Endothelial cell of umbilical vein (primary cell): ENCODE data around the gene TBC1D14. TPM values are rescaled to one million over a fixed set of nuclear protein-coding genes. Genes with fewer than 3 reads are reported as not detected.

Experiments used
- BruUV-seq: library from RNA; stranded (reverse); fragments of 400-500 nt; replicated peaks from 2 replicates; lab custom pipeline; 2021; lab: Mats Ljungman, UMichigan
- CTCF ChIA-PET: fragments of 300-600, 350-600 bp; sonication (Branson Sonifier 250); formaldehyde crosslinking; loops from one replicate; lab custom pipeline; 2021; ENCODE audit warnings: antibody characterized with exemption, inconsistent platforms; lab: Charles Lee
- POLR2A ChIA-PET: fragments of 300-600, 350-600 bp; sonication (Branson Sonifier 250); formaldehyde crosslinking; loops from one replicate; lab custom pipeline; 2021; ENCODE audit warnings: antibody characterized with exemption, inconsistent platforms; lab: Charles Lee
- DNase-seq: peaks from one replicate; pipeline ENCODE4 v3.0.0-alpha.2; 2011; ENCODE audit warnings: low read depth, low spot score
- FAIRE-seq: peaks from 2 replicates; lab custom pipeline; 2011; peaks lifted over from hg19 to GRCh38; lab: Jason Lieb, UNC
- H2AFZ ChIP-seq: 2 replicates; pipeline ENCODE4 v1.6.0; 2012; ENCODE audit warnings: low read depth, low read length, control low read depth, inconsistent platforms
- H3K27ac ChIP-seq: 2 replicates; pipeline ENCODE4 v1.5.1; 2011; ENCODE audit warnings: low read depth, mild to moderate bottlenecking, control low read depth, low read length, moderate library complexity; ENCODE audit not compliant: insufficient read depth
- H3K27me3 ChIP-seq, 2 experiments: 2 replicates each; pipeline versions ENCODE4 v1.6.0 to v1.6.1; 2011; ENCODE audit warnings: low read length in 2 of 2, mixed read lengths in 1 of 2; ENCODE audit not compliant: control insufficient read depth in 2 of 2, insufficient read depth in 2 of 2
- H3K36me3 ChIP-seq, 2 experiments: 2 replicates in 1 of 2; 3 replicates in 1 of 2; pipeline ENCODE4 v1.5.1; 2011; ENCODE audit warnings: low read length in 2 of 2, mild to moderate bottlenecking in 1 of 2, moderate library complexity in 1 of 2; ENCODE audit not compliant: control insufficient read depth in 2 of 2, insufficient read depth in 2 of 2; ENCODE audit errors: extremely low read depth in 1 of 2
- H3K4me1 ChIP-seq: 3 replicates; pipeline ENCODE4 v1.5.1; 2011; ENCODE audit warnings: mild to moderate bottlenecking, low read length; ENCODE audit not compliant: control insufficient read depth, insufficient read depth; ENCODE audit errors: extremely low read depth
- H3K4me2 ChIP-seq: 2 replicates; pipeline ENCODE4 v1.6.1; 2011; ENCODE audit warnings: low read length, control low read depth, mixed read lengths; ENCODE audit not compliant: insufficient read depth
- H3K4me3 ChIP-seq, 3 experiments: fragments of 200-600 bp in 1 of 3; sonication (generic), shearing (Covaris generic) in 1 of 3; replicated peaks in 1 of 3; 2 replicates each; pipeline ENCODE4 v1.5.1; 2011 to 2016; ENCODE audit warnings: control low read depth in 3 of 3, low read length in 3 of 3, mild to moderate bottlenecking in 2 of 3, inconsistent platforms in 1 of 3, low read depth in 1 of 3, moderate library complexity in 1 of 3; ENCODE audit not compliant: insufficient read depth in 1 of 3
- H3K79me2 ChIP-seq: 2 replicates; pipeline ENCODE4 v1.6.0; 2012; ENCODE audit warnings: low read length, inconsistent platforms; ENCODE audit not compliant: control insufficient read depth, insufficient read depth
- H3K9ac ChIP-seq: replicated peaks from 2 replicates; pipeline ENCODE3; 2011; ENCODE audit warnings: low read length, control low read depth; ENCODE audit not compliant: insufficient read depth; ENCODE audit errors: extremely low read depth
- H3K9me1 ChIP-seq: replicated peaks from 3 replicates; pipeline ENCODE4 v1.6.0; 2011; ENCODE audit warnings: mild to moderate bottlenecking, low read length; ENCODE audit not compliant: control insufficient read depth, insufficient read depth; ENCODE audit errors: extremely low read depth
- H3K9me3 ChIP-seq: replicated peaks from 2 replicates; pipeline ENCODE4 v1.5.1; 2012; ENCODE audit warnings: low read length, inconsistent platforms; ENCODE audit not compliant: control insufficient read depth, insufficient read depth
- H4K20me1 ChIP-seq: replicated peaks from 2 replicates; pipeline ENCODE3; 2011; ENCODE audit warnings: mild to moderate bottlenecking, low read length; ENCODE audit not compliant: control insufficient read depth, insufficient read depth; ENCODE audit errors: extremely low read depth
- CTCF ChIP-seq, 2 donors: IDR thresholded peaks; 1 replicate in 1 of 2; 2 replicates in 1 of 2; pipeline ENCODE4 v1.5.1; 2011; ENCODE audit warnings: low read length in 2 of 2, mild to moderate bottlenecking in 2 of 2, moderate library complexity in 2 of 2, control low read depth in 1 of 2, inconsistent platforms in 1 of 2, low read depth in 1 of 2; ENCODE audit not compliant: insufficient read depth in 1 of 2; ENCODE audit errors: extremely low read depth in 1 of 2
- EZH2 ChIP-seq: IDR thresholded peaks from 2 replicates; pipeline ENCODE4 v1.6.1; 2012; ENCODE audit warnings: borderline replicate concordance, low read depth, mild to moderate bottlenecking, moderate library complexity, low read length, inconsistent platforms; ENCODE audit not compliant: severe bottlenecking
- FOS ChIP-seq: IDR thresholded peaks from 2 replicates; pipeline ENCODE4 v1.6.1; 2011; ENCODE audit warnings: mild to moderate bottlenecking, low read length, moderate library complexity, borderline replicate concordance; ENCODE audit not compliant: insufficient read depth
- GATA2 ChIP-seq: IDR thresholded peaks from 2 replicates; pipeline ENCODE4 v1.7.0; 2011; ENCODE audit warnings: low read depth, mild to moderate bottlenecking, moderate library complexity, mixed read lengths, low read length; ENCODE audit not compliant: insufficient read length, insufficient read depth
- JUN ChIP-seq: IDR thresholded peaks from 2 replicates; pipeline ENCODE4 v1.6.1; 2011; ENCODE audit warnings: borderline replicate concordance, low read depth; ENCODE audit not compliant: insufficient read length, insufficient read depth
- MAX ChIP-seq: IDR thresholded peaks from 2 replicates; pipeline ENCODE4 v1.6.1; 2011; ENCODE audit not compliant: insufficient read depth, insufficient read length
- MYC ChIP-seq: IDR thresholded peaks from one replicate; pipeline ENCODE4 v1.6.1; 2011; ENCODE audit warnings: mild to moderate bottlenecking, low read depth, low read length
- POLR2A ChIP-seq: IDR thresholded peaks from 2 replicates; pipeline ENCODE4 v1.6.1; 2012; ENCODE audit warnings: low read depth, mild to moderate bottlenecking, control low read depth, low read length
- POLR2AphosphoS5 ChIP-seq: IDR thresholded peaks from 2 replicates; pipeline ENCODE4 v1.6.1; 2012; ENCODE audit warnings: low read depth, mild to moderate bottlenecking, control low read depth, low read length, moderate library complexity; ENCODE audit not compliant: insufficient read depth
- dilution Hi-C: fragments of 300-500 bp; cut with MboI; formaldehyde crosslinking; loops from one replicate; pipeline ENCODE4 v1.15.0; 2019; ENCODE audit warnings: low sequenced_read_pairs; ENCODE audit not compliant: extremely low pct_ligation_motif_present
- intact Hi-C: fragments of 100-400 bp; cut with micrococcal nuclease; formaldehyde crosslinking; loops from one replicate; pipeline ENCODE4 v1.10.0; 2022
- polyA plus RNA-seq, 4 experiments: library from polyadenylated mRNA; depleted of rRNA in 3 of 4; stranded (reverse) in 3 of 4; unstranded in 1 of 4; fragments of >200 nt; gene quantifications; 2 replicates each; pipeline versions ENCODE4 v1.2.1 to v1.2.3, GENCODE V29; 2011 to 2012; ENCODE audit warnings: missing spikeins in 1 of 4
- total RNA-seq: library from RNA; stranded (reverse); gene quantifications from 2 replicates; pipeline ENCODE4 v1.2.3, GENCODE V29; 2021

TBC1D14 gene
- total and polyA plus RNA-seq, 2 donors (not counting 3 experiments of a cell fraction or from before 2014, with no cell fraction given), result 23.7 to 24.8 TPM

- no peak for FAIRE-seq
- no peaks in the 10 kb centered on the region for H4K20me1 ChIP-seq
- no peaks in the 10 kb centered on the region for H3K9me1 ChIP-seq
- no peak overlapping the region for H3K27ac ChIP-seq
- H3K9me3 ChIP-seq, result no peaks in the 10 kb centered on the region
- H3K27me3 ChIP-seq, result no peaks in the 10 kb centered on the region
- dilution Hi-C loops, result no loop called here
- H3K4me1 ChIP-seq, result no peaks in the 10 kb centered on the region
- no peak overlapping the region for H3K4me2 ChIP-seq
- CTCF ChIA-PET, result interaction anchor here (0.9 to 2.0 kb wide), 3 partner anchors 9 to 48 kb away, joined by 3 to 6 read pairs (median 4); no protein-coding TSS in a partner anchor
- no TSS peak for BruUV-seq
- intact Hi-C loops, result no loop called here
- H2AFZ ChIP-seq, result no peak overlapping the region
- no peak for DNase-seq
- POLR2A ChIA-PET, result no interaction called here
- no peak overlapping the region for H3K4me3 ChIP-seq
- no peaks in the 10 kb centered on the region for H3K79me2 ChIP-seq
- H3K36me3 ChIP-seq, result no peaks in the 10 kb centered on the region
- TF ChIP-seq MYC (no peak), POLR2A (no peak), POLR2AphosphoS5 (no peak), GATA2 (no peak), CTCF (IDR thresholded peaks at IDR 0.05; ENCODE audit: extremely low read depth in 1 of 2, insufficient read depth in 1 of 2, low read depth in 1 of 2, low read length in 2 of 2) (no peak), MAX (no peak), JUN (no peak), FOS (no peak), EZH2 (no peak)
- H3K9ac ChIP-seq, result no peak overlapping the region
These were observed 47.0 kb downstream of the TBC1D14 start for GRCh38 chr4:6956434-6957147.
